Tibial artery (tissue), 4 donors: Measurements from ENCODE around the gene CYREN.
"Not testable (repeated sequence)": the region's sequence is repeated elsewhere in the genome, so short reads cannot be mapped to it uniquely, and the experiment has no call there.

ENCODE experiments used
- DNase-seq, 2 donors: peaks; one replicate each; pipeline ENCODE4 v3.0.0-alpha.2; 2019
- H3K27ac ChIP-seq, 2 donors: fragments of 200-600 bp; sonication (generic) in 1 of 2; 1 replicate in 1 of 2; 2 replicates in 1 of 2; pipeline ENCODE4 v1.5.1; 2018 to 2019; ENCODE audit warnings: mild to moderate bottlenecking in 1 of 2
- H3K27me3 ChIP-seq, 2 donors: fragments of 200-600 bp; sonication (generic) in 1 of 2; one replicate each; pipeline versions ENCODE4 v1.5.1 to v1.6.0; 2016 to 2019
- H3K36me3 ChIP-seq, 3 donors: fragments of 200-600 bp; sonication (generic) in 2 of 3; one replicate each; pipeline ENCODE4 v1.5.1; 2016 to 2019; ENCODE audit warnings: mild to moderate bottlenecking in 2 of 3
- H3K4me1 ChIP-seq, 4 donors: fragments of 200-600 bp; sonication (generic) in 2 of 4; 1 replicate in 3 of 4; 2 replicates in 1 of 4; pipeline ENCODE4 v1.5.1; 2016 to 2019
- H3K4me3 ChIP-seq, 2 donors: fragments of 200-600 bp; sonication (generic) in 1 of 2; 1 replicate in 1 of 2; 2 replicates in 1 of 2; pipeline ENCODE4 v1.5.1; 2018 to 2019; ENCODE audit warnings: mild to moderate bottlenecking in 2 of 2
- H3K9me3 ChIP-seq, 3 donors: fragments of 200-600 bp; sonication (generic) in 1 of 3; one replicate each; pipeline ENCODE4 v1.5.1; 2016 to 2019
- CTCF ChIP-seq, 2 experiments: fragments of 200-600 bp in 1 of 2; fragments of 450-650 bp in 1 of 2; IDR thresholded peaks; one replicate each; pipeline ENCODE4 v1.5.1; 2017 to 2019; ENCODE audit warnings: antibody characterized with exemption in 2 of 2, mild to moderate bottlenecking in 1 of 2, moderate library complexity in 1 of 2
- intact Hi-C: fragments of 100-400 bp; cut with DNase I; formaldehyde crosslinking; loops from one replicate; pipeline ENCODE4 v1.15.0; 2023; ENCODE audit warnings: low total_unique reads

CYREN gene

DNA sequence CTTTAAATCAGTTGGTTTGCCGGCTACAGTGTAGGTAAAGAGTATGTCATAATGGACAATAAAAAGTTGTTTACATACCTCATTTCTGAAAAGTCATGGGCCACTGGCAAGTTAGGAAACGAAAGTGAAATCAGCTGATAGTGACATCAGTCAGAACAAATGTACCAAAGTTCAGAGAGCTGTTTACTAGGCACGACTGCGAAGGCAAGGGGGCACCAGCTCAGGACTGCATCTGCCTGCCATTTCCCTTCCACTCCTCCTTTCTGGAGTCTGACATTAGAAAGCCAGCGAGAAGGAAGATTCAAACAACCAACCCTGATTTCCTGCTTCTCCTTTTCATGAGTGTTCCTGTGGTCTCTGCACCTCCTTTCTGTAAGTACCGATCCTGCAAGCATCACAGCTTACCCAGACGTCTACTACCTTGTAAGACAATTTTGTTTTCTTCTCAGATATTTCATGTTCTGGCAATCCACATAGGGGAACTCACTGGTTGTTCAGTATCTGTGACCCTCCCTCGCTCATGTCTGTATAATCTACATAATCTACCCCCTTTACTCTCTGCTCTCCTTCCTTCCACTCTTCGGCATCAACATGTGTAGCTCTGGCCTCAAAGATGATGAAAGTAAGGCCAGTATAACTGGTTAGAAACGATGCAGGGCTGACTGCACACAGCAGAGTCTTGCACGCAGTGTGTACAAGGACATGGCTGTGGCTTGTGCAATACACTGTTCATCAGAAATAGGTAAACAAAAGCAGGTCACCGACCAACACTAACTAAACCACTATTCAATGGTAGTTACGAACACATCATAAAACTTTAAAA, 22.4 kb downstream of the CYREN start, which contains the start of gene TMEM140:
Gene TMEM140, plus strand, starts transcription at position 174 of the 823 bp plus-strand sequence. CDS start 16,370 bp downstream, outside the sequence.
- TF ChIP-seq CTCF (IDR thresholded peaks at IDR 0.05) = no peak
- no peaks in the 10 kb centered on the region for H3K9me3 ChIP-seq
- H3K4me1 ChIP-seq = peaks cover 0 to 42% (median 12%) of the 10 kb centered on the region in 4 donors
- peak within 1 kb of the TSS; percentile 91 to 93 for H3K27ac ChIP-seq
- no peak for DNase-seq
- H3K27me3 ChIP-seq = no peaks in the 10 kb centered on the region
- intact Hi-C loops = no loop called here
- H3K4me3 ChIP-seq = peak within 1 kb of the TSS; percentile 45 to 59
- peaks cover 0 to 11% (median 0%) of the 10 kb centered on the region in 3 donors for H3K36me3 ChIP-seq

GRCh38 chr7:135147341-135147898, 23.1 kb downstream of the CYREN start:
- no peak for DNase-seq
- intact Hi-C loops = no loop called here
- peak overlapping the region; percentile 45 to 59 for H3K4me3 ChIP-seq
- peaks cover 0 to 11% (median 0%) of the 10 kb centered on the region in 3 donors for H3K36me3 ChIP-seq
- H3K27me3 ChIP-seq = no peaks in the 10 kb centered on the region
- peak overlapping the region; percentile 91 to 93 for H3K27ac ChIP-seq
- no peaks in the 10 kb centered on the region for H3K9me3 ChIP-seq
- peaks cover 0 to 42% (median 12%) of the 10 kb centered on the region in 4 donors for H3K4me1 ChIP-seq
- no peak for TF ChIP-seq CTCF (IDR thresholded peaks at IDR 0.05)

DNA sequence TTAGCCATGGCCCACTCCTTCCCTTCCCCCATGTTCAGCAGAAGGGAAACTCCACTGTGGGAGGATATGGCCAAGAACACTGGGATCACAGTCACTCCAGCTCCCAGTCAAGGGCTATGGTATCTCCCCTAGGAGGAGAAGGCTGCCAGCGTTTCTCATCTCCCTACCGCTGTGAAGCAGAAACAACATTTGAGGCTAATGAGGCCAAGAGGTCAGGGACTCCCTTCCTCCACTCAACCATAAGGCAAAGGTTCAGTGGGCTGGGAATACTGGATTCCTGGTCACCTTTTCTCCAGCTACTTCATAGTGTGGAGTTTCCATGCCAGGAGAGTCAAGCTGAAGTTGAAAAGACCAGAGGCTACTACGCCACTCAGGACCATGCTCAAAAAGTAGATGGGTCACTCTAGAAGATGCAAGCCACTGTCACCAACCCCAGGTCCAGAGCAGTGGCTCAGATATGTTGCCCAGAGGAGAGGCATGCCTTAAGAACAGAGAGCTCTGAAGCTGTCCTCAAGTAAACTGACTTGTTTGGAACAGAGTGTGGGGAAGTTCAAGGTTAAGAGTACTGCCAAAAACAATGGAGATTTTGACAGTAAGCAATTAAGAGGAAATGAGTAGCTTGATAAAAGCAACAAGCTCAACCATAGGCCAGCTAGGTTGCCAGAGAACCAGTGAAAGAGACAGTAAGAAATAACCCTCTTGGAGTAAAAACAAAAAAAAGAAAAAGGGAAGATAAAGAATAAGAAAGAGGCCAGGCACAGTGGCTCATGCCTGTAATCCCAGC, 26.4 kb downstream of the CYREN start:
- Histone ChIP-seq H3K36me3 (no peaks in the 10 kb centered on the region), H3K4me1 (peaks cover 0 to 15% (median 7%) of the 10 kb centered on the region in 4 donors), H3K27ac (no peak overlapping the region), H3K27me3 (no peaks in the 10 kb centered on the region), H3K9me3 (no peaks in the 10 kb centered on the region), H3K4me3 (no peak overlapping the region)
- no peak for TF ChIP-seq CTCF (IDR thresholded peaks at IDR 0.05)
- intact Hi-C loops = no loop called here
- DNase-seq = no peak

DNA sequence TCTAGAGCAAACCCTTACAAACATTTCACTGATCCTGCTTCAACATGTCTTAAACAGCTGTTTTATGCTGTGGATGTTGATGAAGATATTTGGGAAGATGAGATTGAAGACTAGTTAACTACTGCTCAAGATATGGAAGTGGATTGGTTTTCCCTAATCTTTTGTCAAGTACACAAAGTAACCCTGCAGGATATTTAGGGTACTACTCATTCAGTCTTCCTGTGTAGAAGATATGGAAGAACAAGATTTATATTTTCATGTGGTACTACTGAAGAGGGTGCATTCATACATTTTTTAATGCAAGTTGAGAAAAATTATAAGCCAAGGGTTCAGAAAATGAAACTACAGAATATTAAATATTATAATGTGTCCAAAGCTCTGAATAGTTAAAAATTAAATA, 40.9 kb downstream of the CYREN start:
- Histone ChIP-seq H3K4me1 (no peaks in the 10 kb centered on the region), H3K27me3 (no peaks in the 10 kb centered on the region), H3K36me3 (no peaks in the 10 kb centered on the region), H3K9me3 (peaks cover 0 to 5% (median 0%) of the 10 kb centered on the region in 3 donors), H3K27ac (no peak overlapping the region), H3K4me3 (no peak overlapping the region)
- intact Hi-C loops = no loop called here
- no peak for DNase-seq
- no peak for TF ChIP-seq CTCF (IDR thresholded peaks at IDR 0.05)

DNA sequence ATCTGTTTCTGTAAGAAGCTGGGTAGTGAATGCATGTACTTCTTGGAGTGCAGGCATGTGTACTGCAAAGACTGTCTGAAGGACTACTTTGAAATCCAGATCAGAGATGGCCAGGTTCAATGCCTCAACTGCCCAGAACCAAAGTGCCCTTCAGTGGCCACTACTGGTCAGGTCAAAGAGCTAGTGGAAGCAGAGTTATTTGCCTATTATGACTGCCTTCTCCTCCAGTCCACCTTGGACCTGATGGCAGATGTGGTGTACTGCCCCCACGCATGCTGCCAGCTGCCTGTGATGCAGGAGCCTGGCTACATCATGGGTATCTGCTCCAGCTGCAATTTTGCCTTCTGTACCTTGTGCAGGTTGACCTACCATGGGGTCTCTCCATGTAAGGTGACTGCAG, 41.6 kb downstream of the CYREN start:
- no peak for DNase-seq
- peaks cover 0 to 5% (median 0%) of the 10 kb centered on the region in 3 donors for H3K9me3 ChIP-seq
- H3K27ac ChIP-seq = no peak overlapping the region
- intact Hi-C loops = no loop called here
- no peaks in the 10 kb centered on the region for H3K36me3 ChIP-seq
- H3K4me1 ChIP-seq = no peaks in the 10 kb centered on the region
- H3K4me3 ChIP-seq = no peak overlapping the region
- TF ChIP-seq CTCF (IDR thresholded peaks at IDR 0.05) = no peak
- H3K27me3 ChIP-seq = no peaks in the 10 kb centered on the region

GRCh38 chr7:135124631-135125030, 45.9 kb downstream of the CYREN start:
- H3K36me3 ChIP-seq, H3K27me3 ChIP-seq, H3K9me3 ChIP-seq, DNase-seq, H3K27ac ChIP-seq, H3K4me3 ChIP-seq, H3K4me1 ChIP-seq, intact Hi-C loops: not testable (repeated sequence)
